ENCODE data around the gene GAS2. TPM values are rescaled to one million over a fixed set of nuclear protein-coding genes. Genes with fewer than 3 reads are reported as not detected.

GAS2 gene
- polyA plus RNA-seq, 1 of the 3 experiments (the other 2 are of a cell fraction), result 0.72 TPM

- Histone ChIP-seq H3K36me3 (replicated peaks in 1 of 2; ENCODE audit: control insufficient read depth in 1 of 2, insufficient read depth in 2 of 2, low read length in 1 of 2) (peaks cover 12 to 21% of the 10 kb centered on the region in 2 experiments), H3K9me2 (no peaks in the 10 kb centered on the region; the same call in 1 of the 2 replicates), H2AFZ (ENCODE audit: low read depth) (peak overlapping the region; percentile 99), H3K9ac (peak overlapping the region; percentile 79), H3K4me1 (ENCODE audit: control insufficient read depth in 1 of 2, insufficient read depth in 2 of 2, low read depth in 1 of 2, low read length in 1 of 2) (peaks cover 8 to 11% of the 10 kb centered on the region in 2 experiments; a peak in 3 of 4 replicates), H3K4me3 (ENCODE audit: low read depth in 2 of 2, low read length in 1 of 2) (peak overlapping the region; percentile 90 to 94), H3K79me2 (ENCODE audit: insufficient read depth) (peaks cover 23% of the 10 kb centered on the region), H3K27ac (ENCODE audit: low read depth in 2 of 2, low read length in 1 of 2) (peak overlapping the region; percentile 76 to 96), H3K4me2 (peak overlapping the region; percentile 95), H3F3A (replicated peaks; ENCODE audit: insufficient read depth) (peaks cover 8% of the 10 kb centered on the region), H3K9me3 (no peaks in the 10 kb centered on the region), H4K20me1 (ENCODE audit: insufficient read depth) (no peaks in the 10 kb centered on the region; the same call in 1 of the 2 replicates), H3K27me3 (ENCODE audit: insufficient read depth) (no peaks in the 10 kb centered on the region)
- CTCF ChIA-PET, result interaction anchor here (0.6 to 2.0 kb wide), 10 partner anchors 9 to 208 kb away, joined by 3 to 11 read pairs (median 3); partner anchors contain the start of gene GAS2
- 0 out of 2 replicates have a peak, but pooled peaks have one; percentile 7 for TF ChIP-seq USF1 (IDR thresholded peaks at IDR 0.05; ENCODE audit: borderline replicate concordance, low read depth)
- TF ChIP-seq, protein P1, sequence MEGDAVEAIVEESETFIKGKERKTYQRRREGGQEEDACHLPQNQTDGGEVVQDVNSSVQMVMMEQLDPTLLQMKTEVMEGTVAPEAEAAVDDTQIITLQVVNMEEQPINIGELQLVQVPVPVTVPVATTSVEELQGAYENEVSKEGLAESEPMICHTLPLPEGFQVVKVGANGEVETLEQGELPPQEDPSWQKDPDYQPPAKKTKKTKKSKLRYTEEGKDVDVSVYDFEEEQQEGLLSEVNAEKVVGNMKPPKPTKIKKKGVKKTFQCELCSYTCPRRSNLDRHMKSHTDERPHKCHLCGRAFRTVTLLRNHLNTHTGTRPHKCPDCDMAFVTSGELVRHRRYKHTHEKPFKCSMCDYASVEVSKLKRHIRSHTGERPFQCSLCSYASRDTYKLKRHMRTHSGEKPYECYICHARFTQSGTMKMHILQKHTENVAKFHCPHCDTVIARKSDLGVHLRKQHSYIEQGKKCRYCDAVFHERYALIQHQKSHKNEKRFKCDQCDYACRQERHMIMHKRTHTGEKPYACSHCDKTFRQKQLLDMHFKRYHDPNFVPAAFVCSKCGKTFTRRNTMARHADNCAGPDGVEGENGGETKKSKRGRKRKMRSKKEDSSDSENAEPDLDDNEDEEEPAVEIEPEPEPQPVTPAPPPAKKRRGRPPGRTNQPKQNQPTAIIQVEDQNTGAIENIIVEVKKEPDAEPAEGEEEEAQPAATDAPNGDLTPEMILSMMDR (IDR thresholded peaks at IDR 0.05), result peak; percentile 62
- TF ChIP-seq RAD21 (IDR thresholded peaks at IDR 0.05; ENCODE audit: low read length), result peak; percentile 44
- no peak for TF ChIP-seq NRF1 (IDR thresholded peaks at IDR 0.05; ENCODE audit: low read depth, low read length)
- 7% methylated on average over 12 of the region's 31 CpGs for WGBS (ENCODE audit: low lambda C conversion rate)
- POLR2A ChIA-PET, result interaction anchor here (1.3 to 1.7 kb wide), 2 partner anchors 42 to 66 kb away, joined by 4 to 6 read pairs; partner anchors contain the start of gene GAS2
- DNase-seq, result peak; percentile 57
These were observed 41.5 kb upstream of the GAS2 start for GRCh38 chr11:22624742-22625447.

DNA sequence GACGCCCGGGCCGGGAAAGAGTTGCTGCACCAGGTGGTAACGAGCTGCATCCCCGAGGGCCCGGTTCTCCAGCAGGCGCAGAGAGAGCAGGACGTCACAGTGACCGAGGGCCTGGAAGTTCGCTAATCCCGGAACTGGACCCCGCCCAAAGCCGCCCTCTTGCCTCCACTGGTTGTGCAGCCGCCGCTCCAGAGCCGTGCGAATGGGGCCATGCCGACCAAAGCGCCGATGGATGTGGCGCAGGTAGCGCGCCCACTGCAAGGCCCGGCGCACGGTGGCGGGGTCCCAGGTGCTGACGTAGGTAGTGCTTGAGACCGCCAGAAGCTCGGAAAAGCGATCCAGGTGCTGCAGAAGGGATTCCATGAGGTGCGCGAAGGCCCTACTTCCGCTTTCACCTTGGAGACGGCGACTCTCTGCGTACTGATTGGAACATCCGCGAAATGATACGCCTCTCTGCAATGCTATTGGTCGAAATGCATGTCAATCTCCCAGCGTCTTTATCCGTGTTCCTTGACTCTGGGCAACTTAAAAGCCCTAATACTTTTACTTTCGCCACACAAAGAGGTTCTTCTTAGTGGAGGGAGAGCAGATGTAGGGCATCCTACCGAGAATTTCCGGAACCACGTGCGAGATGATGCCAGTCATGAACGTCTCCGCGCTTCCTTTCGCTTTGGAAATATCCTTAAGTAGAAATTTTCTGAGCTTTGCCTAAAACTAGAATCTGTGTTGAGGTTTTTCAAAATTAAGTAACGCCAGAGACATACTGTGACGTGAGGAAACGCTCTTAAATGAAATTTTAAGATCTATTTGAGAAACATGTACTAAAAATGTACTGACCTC, 40.7 kb upstream of the GAS2 start, which contains the start of gene FANCF:
Gene FANCF, minus strand, starts transcription at position 376 of the 840 bp plus-strand sequence. Its CDS starts 13 bp downstream, at position 363.
- Histone ChIP-seq H3F3A (replicated peaks; ENCODE audit: insufficient read depth) (peaks cover 8% of the 10 kb centered on the region), H3K4me1 (ENCODE audit: control insufficient read depth in 1 of 2, insufficient read depth in 2 of 2, low read depth in 1 of 2, low read length in 1 of 2) (peaks cover 8 to 11% of the 10 kb centered on the region in 2 experiments; a peak in 3 of 4 replicates), H3K4me2 (peak within 1 kb of the TSS; percentile 95), H3K27ac (ENCODE audit: low read depth in 2 of 2, low read length in 1 of 2) (peak within 1 kb of the TSS; percentile 76 to 96), H4K20me1 (ENCODE audit: insufficient read depth) (no peaks in the 10 kb centered on the region; the same call in 1 of the 2 replicates), H3K79me2 (ENCODE audit: insufficient read depth) (peaks cover 23% of the 10 kb centered on the region), H3K4me3 (ENCODE audit: low read depth in 2 of 2, low read length in 1 of 2) (peak within 1 kb of the TSS; percentile 90 to 94), H3K9me3 (no peaks in the 10 kb centered on the region), H2AFZ (ENCODE audit: low read depth) (peak within 1 kb of the TSS; percentile 99), H3K36me3 (replicated peaks in 1 of 2; ENCODE audit: control insufficient read depth in 1 of 2, insufficient read depth in 2 of 2, low read length in 1 of 2) (peaks cover 12 to 21% of the 10 kb centered on the region in 2 experiments), H3K9ac (peak within 1 kb of the TSS; percentile 79), H3K27me3 (ENCODE audit: insufficient read depth) (no peaks in the 10 kb centered on the region), H3K9me2 (no peaks in the 10 kb centered on the region; the same call in 1 of the 2 replicates)
- DNase-seq, result peak; percentile 88
- WGBS (ENCODE audit: low lambda C conversion rate), result 8% methylated on average over 23 of the region's 55 CpGs
- CTCF ChIA-PET, result interaction anchor here (0.6 to 2.0 kb wide), 9 partner anchors 9 to 209 kb away, joined by 3 to 11 read pairs (median 3); partner anchors contain the start of gene GAS2
- POLR2A ChIA-PET, result interaction anchor here (1.2 to 1.7 kb wide), 3 partner anchors 9 to 67 kb away, joined by 3 to 6 read pairs (median 4); partner anchors contain the start of gene GAS2
- no peak for TF ChIP-seq FOSL2 (IDR thresholded peaks at IDR 0.05; ENCODE audit: borderline replicate concordance, low read depth)
- TF ChIP-seq, protein P2, sequence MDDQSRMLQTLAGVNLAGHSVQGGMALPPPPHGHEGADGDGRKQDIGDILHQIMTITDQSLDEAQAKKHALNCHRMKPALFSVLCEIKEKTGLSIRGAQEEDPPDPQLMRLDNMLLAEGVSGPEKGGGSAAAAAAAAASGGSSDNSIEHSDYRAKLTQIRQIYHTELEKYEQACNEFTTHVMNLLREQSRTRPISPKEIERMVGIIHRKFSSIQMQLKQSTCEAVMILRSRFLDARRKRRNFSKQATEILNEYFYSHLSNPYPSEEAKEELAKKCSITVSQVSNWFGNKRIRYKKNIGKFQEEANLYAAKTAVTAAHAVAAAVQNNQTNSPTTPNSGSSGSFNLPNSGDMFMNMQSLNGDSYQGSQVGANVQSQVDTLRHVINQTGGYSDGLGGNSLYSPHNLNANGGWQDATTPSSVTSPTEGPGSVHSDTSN (IDR thresholded peaks at IDR 0.05), result peak; percentile 100
- TF ChIP-seq TAF1 (IDR thresholded peaks at IDR 0.05; ENCODE audit: borderline replicate concordance, low read depth, low read length), result peak; percentile 66; the same call in 1 of the 2 replicates
- TF ChIP-seq TCF12 (IDR thresholded peaks at IDR 0.05), result no peak
- TF ChIP-seq SIN3A (IDR thresholded peaks at IDR 0.05; ENCODE audit: borderline replicate concordance, low read depth, low read length), result no peak
- TF ChIP-seq MXI1 (IDR thresholded peaks at IDR 0.05; ENCODE audit: low read depth, low read length), result peak; percentile 73
- 0 out of 2 replicates have a peak, but pooled peaks have one; percentile 15 for TF ChIP-seq TEAD4 (IDR thresholded peaks at IDR 0.05; ENCODE audit: borderline replicate concordance, insufficient read depth)
- TF ChIP-seq RAD21 (IDR thresholded peaks at IDR 0.05; ENCODE audit: low read length), result no peak
- TF ChIP-seq POLR2AphosphoS5 (IDR thresholded peaks at IDR 0.05; ENCODE audit: low read depth, low read length), result peak; percentile 76
- TF ChIP-seq RCOR1 (IDR thresholded peaks at IDR 0.05; ENCODE audit: low read length), result no peak
- peak; percentile 78 for TF ChIP-seq MAX (IDR thresholded peaks at IDR 0.05; ENCODE audit: low read depth)
- no peak for TF ChIP-seq USF2 (IDR thresholded peaks at IDR 0.05; ENCODE audit: borderline replicate concordance, low read depth, low read length)
- peak; percentile 65 for TF ChIP-seq CHD2 (IDR thresholded peaks at IDR 0.05; ENCODE audit: low read length, partially characterized antibody)
- TF ChIP-seq RFX5 (IDR thresholded peaks at IDR 0.05; ENCODE audit: low read length), result peak; percentile 86
- no peak for TF ChIP-seq JUND (IDR thresholded peaks at IDR 0.05)

All from SK-N-SH (cell line).